Retina (tissue), 1 donor: ENCODE results near the gene CASP10.
"Not testable (repeated sequence)": the region's sequence is repeated elsewhere in the genome, so short reads cannot be mapped to it uniquely, and the experiment has no call there.

Source experiments
- DNase-seq: peaks from one replicate; pipeline ENCODE4 v3.0.0-alpha.2; 2016

Gene CASP10

DNA sequence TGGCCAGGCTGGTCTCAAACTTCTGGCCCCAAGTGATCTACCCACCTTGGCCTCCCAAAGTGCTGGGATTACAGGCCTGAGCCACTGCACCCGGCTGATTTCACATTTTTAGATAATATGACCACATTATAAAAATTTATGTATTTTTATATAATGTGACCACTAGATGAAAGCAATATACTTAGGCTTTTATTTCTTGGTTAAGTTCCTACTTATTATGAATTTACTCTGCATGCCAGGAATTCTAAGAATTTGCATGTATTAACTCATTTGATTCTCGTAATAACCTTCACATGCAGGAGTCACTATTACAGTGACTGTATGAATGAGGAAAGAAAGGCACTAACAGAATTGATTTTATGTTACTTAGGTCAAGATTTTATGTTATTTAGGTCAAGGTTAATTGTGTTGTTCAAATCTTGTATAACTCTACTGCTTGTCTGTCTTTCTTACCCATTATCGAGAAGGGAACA is 51.8 kb downstream of the CASP10 start:
- DNase-seq: no peak

DNA sequence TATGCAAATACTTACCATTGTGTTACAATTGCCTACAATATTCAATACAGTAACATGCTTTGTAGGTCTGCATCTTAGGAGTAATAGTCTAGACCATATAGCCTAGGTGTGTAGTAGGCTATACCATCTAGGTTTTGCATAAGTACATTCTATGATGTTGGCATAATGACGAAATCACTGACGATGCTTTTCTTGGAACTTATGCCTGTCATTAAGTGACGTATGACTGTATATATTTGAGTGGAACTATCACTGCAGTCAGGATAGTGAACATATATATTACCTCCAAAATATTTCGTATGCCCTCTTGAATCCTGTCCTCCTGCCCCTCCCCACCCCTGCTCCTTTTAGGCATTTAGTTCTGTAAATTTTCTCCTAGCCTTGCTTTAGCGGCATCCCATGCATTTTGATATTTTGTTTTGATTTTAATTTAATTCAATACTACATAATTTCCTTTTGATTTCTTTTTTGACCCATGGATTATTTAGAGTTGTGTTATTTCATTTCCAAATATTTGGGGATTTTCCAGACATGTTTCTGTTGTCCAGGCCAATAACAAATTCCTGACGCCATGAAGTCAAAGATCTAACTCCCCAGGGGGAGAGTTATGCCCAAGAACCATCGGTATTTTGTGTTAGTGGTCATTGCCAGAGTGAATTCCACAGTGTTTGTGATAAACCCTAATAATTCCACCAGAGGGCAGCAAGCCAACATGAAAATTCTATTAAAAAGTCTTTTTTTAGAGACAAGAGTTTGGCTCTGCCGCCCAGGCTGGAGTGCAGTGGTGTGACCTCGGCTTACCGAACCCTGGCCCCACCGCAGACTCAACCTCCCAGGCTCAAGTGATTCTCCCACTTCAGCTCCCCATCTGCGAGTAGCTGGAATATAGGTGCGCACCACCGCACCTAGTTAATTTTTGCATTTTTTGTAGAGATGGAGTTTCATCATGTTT is 53.2 kb downstream of the CASP10 start:
- DNase-seq: peak; percentile 54

DNA sequence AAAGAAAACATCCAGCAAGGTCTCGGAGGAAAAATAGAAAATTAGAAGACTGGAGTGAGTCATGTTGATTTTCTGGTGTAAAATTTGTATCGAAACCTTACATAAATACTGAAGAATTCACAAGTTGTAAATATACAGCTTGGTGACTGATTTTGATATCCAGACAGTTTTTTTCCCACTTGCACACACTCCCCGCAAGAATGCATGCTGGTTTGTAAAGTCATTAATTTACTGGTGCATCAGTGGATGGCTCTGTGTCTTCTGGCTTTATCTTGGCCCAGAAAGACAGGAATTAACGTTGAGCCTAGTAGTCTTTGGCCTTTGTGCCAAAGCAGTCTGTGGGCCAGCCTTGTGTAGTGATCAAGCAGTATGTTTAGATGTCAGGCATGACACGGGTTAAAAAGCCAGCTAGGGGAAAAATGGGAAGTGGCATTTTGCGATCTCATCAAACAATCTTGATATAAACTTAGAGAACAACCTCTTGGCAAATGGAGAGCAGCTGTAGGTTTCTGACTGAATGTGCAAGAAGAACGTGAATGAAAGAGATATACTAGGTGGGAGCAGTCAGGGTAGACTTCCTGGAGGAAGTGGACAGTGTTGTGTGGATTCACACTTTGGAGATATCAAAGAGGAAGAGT is 54.7 kb downstream of the CASP10 start:
- no peak for DNase-seq

DNA sequence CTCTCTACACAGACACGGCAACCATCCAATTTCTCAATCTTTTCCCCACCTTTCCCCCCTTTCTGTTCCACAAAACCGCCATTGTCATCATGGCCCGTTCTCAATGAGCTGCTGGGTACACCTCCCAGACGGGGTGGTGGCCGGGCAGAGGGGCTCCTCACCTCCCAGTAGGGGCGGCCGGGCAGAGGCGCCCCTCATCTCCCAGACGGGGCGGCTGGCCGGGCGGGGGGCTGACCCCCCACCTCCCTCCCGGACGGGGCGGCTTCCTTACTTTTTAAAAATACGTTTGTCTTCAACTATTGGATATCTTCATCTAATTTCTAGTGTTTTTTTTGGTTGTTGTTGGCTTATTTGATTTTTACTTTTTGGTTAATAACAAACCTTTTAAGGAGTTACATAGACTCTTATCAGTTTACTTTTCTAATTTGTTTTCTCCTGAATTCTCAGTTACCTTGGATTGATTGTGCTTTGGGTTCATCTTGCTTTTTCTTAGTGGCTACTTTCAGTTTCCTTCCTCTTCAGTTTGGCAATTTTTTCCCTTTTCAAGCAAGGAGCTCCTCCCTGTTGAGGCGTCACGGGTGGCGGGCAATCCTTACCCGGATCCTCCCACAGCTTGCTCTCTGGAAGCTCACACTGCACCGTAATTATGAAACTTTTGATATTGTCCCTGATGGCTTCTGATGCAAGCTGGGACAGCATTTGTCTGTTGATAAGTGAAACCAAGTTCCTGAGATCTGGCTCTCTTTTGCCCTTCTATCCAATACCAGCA is 56.4 kb downstream of the CASP10 start:
- not testable (repeated sequence) for DNase-seq

DNA sequence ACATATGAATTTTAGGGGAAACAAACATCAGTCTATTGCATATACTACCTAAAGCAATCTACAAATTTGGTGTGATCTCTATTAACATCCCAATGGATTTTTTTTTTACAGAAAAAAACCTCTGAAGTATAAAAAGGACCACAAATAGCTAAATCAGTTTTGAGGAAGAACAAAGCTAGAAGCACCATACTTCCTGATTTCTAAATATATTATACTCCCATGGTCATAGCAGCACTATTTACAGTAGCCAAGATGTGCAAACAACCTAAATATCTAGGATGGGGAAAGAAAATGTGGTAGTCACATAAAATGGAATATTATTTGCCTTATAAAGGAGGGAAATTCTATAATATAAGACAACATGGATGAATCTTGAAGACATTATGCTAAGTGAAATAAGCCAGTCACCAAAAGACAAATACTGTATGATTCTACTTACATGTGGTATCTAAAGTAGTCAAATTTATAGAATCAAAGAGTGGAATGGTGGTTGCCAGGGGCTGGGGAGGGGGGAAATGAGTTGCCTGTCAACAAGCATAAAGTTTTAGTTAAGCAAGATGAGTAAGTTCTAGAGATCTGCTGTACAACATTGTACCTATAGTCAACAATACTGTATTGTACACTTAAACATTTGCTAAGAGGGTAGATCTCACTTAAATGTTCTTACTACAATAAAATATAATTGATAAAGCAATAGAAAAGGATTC is 59.8 kb downstream of the CASP10 start:
- no peak for DNase-seq

DNA sequence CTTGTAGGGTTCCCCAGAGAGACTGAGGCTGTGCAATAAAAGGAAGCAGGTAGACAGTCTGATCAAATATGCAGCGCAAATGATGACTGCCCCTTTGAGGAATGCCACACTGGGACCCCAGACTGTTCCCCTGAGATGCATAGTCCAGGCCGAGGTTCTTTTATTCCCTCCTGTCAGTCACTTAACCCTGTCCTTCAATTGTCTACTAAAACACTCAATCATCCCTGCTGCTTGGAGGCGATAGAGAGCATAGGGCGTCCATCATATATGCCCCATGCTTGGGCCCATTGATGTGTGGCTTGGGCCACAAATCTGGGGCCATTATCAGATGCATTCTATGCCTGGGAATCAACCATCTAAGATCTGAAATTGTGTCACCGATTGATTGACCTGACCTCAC is 61.9 kb downstream of the CASP10 start:
- no peak for DNase-seq

DNA sequence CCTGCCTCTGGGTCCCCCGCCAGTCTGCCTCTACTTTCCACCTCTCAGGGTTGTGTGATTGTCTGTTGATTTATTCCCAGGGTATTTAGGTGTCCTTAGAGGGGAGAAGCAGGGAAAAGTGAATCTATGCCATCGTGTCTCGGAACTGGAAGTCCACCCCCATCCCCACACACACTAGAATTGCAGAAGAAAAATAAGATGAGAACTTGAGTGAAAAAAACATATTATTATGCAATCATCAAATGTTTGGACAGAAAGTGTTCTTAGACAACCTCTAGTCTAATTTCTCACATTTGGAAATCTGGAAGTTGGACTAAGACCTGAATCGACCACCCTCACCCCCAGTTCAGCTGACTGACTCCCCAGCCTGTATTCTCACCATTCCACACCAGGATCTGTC is 63.3 kb downstream of the CASP10 start:
- no peak for DNase-seq

DNA sequence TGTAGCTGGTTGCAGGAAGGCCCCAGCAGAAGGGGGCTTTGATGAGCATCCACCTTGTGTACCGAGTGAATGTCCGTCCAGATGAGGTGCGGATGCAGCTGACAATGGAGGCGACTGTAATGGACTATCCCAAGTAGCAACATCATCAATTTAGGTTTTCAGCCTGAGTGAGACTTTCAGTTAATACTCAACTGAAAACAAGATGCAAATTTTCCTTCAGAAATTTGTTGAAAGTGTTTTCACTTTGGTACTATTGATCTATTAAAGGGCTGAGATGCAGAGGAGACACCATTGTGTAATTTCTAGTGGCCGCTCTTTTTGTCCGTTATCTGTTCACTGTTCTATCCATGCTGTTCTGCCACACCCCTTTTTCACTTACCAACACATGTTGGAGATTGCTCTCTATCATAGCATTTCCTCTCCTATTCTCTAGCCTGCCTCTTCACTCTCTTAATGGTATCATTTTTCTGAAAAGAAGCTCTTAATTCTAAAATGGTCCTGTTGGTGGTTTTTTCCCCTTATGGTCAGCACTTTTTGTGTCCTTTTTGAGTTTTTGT is 65.4 kb downstream of the CASP10 start:
- no peak for DNase-seq

DNA sequence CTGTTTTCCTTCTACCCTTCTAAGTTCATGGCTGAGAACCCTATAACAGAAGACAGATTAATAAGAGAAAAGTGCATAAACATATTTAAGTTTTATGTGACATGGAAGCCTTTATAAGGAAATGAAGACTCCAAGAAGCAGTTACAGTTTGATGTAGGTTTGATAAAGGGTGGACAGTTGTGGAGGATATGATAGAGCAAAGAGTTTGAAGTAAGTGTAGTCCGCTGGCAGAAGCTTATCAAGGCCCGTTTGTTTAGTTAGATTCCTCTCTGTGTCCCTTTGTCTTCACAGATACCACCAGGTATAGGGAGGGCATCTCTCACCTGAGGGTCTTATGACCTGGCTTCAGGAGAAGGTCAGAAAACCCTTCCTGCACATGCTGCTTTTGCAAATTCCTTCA is 66.9 kb downstream of the CASP10 start:
- DNase-seq: no peak

DNA sequence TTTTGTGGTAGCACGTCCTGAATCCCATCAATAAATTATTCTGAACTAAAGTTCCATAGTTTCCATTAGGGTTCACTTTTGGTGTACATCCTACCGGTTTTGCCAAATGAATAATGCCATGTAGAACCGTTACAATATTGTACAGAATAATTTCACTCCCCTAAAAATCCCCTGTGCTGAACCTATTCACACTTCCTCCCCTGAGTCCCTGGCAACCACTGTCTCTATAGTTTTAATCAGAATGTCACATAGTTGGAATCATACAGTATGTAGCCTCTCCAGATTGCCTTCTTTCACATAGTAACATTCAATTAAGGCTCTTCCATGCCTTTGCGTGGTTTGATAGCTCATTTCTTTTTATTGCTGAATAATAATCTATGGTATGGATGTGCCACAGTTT is 67.8 kb downstream of the CASP10 start:
- DNase-seq: no peak

DNA sequence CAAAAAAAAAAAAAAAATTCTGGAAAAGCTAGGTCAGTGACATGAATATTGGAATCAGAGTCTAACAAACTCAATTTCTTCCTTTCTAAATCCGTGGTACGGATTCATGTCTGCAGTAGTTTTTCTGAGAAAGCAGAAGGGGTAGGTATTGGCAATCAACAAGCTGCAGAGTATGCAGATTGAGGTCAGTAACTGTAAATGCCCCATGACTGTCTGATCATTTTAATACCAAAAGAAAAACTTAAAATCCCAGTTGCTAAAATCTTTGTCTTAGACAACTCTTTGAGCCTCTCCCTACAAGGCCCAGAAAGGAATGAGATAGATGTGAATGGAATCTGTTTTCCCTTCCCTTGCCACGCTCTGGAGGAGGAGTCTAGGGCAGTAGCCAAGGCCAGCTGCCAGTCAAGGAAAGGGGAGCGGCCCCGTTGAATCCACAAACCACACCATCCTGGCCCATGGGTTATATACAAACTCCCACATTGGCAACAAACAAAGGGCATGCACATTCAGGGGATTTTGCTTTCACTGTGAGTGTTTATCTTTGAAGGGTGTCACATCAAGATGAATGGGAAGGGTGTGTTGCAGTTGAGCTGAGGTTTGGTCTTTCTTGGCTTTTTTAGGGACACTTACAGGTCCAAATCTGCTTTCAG is 71.3 kb downstream of the CASP10 start:
- no peak for DNase-seq

DNA sequence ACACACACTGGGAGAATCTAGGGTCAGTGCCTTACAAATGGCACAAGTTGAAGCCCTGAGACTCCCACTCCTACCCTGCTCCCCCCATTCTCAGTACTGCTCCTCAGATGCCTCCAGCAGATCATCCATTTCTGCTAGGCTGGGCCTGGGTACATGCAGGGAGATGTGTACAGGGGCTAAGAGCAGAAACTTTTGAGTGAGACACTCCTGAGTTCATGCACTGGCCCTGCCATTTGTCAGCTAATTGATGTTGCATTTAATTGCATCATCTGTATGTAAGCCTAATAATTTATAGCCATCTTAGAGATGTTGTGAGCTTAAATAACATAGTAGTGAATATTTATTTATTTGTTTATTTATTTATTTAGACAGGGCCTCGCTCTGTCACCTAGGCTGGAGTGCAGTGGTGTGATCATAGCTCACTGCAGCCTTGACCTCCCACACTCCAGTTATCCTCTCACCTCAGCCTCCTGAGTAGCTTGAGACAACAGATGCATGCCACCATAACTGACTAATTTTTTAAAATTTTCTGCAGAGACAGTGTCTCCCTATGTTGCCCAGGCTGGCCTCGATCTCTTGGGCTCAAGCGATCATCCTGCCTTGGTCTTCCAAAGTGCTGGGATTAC is 72.6 kb downstream of the CASP10 start:
- no peak for DNase-seq

DNA sequence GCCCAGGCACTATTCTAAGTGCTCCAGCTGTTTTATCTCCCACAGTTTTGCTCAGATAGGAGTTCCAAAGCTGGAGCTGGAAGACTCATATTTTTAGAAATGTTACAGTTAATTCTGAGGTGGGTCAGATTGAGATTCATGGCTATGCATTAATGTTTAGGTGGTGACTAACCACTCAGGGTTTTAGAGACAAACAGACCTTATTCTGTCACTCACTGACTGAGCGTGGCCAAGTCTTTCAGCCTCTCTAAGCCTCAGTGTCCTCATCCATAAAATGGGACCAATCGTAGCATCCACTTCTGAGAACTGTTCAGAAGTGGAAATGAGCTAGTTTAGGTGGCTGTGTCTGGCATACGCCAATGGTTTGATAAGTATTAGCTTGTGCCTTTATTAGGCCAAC is 73.1 kb downstream of the CASP10 start:
- no peak for DNase-seq

DNA sequence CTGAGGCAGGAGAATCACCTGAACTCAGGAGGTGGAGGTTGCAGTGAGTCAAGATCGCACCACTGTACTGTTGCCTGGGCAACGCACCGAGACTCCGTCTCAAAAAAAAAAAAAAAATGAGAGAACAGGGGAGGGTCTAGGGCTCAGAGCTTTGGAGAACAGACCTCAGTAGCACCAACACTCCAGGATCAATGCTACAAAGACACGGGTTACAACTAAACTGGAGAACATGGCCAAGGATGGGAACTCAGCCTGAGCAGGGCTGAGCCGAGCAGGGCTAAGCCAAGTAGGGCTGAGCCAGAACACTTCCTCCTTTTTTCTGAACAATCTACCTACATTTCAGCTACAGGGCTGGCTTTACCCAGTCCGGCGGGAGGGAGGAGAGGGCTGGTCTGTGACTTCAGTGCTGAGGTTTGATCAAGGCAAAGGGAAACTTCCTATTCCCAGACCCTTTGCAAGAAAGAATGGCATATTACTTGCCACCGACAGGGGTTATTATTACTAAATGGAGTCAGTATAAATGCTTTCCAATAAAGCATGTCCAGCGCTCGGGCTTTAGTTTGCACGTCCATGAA is 74.5 kb downstream of the CASP10 start:
- DNase-seq: no peak

DNA sequence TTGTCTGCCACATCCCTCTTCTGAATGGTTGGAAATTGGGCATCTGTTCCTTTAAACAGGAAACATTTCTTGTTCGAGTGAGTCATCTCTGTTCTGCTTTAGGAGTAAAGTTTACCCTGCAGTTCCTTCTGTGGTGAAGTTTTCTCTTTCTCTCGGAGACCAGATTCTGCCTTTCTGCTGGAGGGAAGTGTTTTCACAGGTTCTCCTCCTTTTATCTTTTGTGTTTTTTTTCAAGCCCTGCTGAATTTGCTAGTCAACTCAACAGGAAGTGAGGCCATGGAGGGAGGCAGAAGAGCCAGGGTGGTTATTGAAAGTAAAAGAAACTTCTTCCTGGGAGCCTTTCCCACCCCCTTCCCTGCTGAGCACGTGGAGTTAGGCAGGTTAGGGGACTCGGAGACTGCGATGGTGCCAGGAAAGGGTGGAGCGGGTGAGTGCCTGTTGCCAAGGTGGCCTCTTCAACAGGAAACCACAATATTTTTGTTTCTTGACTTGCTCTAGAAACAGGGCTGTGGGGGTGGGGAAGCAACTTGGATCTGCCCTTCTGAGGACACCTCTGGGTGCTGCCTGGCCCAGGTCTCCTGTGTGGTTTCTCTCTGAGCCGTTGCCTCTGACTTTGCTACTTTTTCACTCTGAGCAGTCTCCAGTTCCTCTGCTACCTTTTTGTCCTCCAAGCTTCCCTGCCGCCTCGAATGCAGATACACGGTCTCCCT is 75.2 kb downstream of the CASP10 start:
- peak; percentile 9 for DNase-seq

DNA sequence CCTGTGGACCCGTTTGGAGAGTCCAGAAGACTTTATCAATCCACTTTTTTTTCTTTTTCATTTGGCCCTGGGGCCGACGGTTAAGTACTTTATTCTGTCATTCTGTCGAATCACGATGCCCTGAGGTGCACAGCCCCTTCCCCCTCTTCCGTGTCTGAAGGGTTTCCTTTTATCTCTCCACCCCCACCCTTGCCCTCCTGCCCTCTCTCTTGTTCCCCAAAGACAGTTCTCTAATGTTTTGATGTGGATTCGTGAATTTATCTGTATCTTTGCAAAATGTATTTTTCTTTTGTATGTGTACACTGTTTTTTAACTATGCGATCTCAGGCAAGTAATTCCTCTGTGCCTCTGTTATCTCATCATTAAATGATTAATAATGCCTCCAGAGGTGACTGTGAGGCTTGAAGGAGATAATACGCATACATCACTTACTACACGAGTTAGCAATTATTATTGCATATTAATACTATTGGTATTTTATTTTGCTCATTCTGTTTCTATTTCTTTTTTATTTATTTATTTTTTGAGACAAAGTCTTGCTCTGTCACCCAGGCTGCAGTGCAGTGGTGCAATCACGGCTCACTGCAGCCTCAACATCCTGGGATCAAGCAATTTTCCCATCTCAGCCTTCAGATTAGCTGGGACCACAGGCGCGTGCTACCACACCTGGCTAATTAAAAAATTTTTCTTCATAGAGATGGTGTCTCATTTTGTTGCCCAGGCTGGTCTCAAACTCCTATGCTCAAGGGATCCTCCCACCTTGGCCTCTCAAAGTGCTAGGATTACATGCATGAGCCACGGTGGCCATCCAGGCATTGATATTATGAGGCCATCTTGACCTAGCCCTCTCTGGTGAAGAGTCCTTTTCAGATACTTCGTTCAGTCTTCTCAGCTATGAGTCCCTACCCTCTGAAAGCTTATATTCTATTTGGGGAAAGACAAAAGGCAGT is 76.0 kb downstream of the CASP10 start:
- DNase-seq: no peak

DNA sequence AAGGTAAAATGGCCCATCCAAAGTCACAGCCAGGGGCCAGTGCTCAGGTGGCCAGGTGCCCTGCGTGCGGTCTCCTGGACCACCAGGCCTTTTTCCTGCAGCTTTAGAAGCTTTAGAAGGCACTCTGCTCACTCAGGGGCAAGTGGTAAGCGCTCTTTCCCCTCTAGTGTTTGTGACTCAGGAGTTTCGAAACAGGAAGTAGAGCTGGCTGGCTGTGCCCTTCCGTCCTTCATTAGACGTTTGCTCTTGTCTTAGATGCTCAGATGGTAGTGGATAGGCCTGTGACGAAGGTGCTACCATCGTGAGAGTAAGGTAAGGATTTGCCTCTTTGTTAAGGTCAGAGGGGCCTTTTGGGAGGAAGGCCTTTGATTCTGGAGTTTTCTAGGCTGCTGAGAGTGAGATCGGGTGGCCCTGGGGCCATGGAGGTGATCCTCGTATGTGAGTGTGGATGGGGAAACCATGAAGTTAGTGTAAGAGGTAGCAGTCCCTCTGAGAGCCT is 77.4 kb downstream of the CASP10 start, which contains the start of gene CASP8:
TSS of gene CASP8 (plus strand) at position 235 of the 499 bp plus-strand sequence. CDS start 5,951 bp downstream, outside the sequence.
- DNase-seq: no peak

DNA sequence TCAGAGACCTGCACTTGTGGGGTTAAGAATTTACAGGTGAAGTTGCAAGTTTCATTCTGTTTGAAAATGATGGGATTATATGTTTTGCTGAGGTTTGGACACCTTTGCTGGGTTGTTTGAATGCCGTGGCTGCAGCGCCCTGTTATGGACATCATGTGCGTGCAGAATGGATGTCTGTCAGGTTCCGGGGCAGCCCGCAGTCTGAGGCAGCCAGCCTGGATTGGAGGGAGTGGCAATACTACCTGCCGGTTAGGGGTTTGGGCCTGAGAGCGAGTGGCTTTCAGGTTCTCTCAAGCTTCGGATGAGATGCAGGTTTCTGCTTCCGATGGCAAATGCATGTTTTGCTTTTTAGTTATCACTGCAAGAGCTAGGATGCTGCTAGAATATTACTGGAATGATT is 78.5 kb downstream of the CASP10 start:
- no peak for DNase-seq

DNA sequence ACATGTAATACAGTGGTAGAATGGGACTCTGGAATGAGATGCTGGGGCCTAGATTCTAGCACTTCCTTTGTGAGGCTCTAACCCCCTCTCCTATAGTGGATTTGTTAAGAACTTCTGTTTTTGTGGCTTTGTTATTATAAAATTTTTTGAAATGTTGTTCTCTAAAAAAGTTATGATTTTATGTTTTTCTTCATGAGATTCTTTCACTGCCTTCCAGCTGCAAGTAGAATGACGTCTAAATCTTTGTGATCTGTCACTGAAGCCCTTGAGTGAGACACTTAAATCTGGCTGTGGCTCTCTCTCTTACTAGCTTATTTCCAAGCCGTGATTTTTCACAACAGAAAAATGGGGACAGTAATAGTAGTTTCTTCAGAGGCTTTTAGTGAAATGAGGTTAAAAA is 79.0 kb downstream of the CASP10 start:
- no peak for DNase-seq
